ENCODE results near the gene CNTN6. TPM values are rescaled to one million over a fixed set of nuclear protein-coding genes. Genes with fewer than 3 reads are reported as not detected.

CNTN6 gene
- total RNA-seq, 3 donors from 2014 or later, result 0.32 TPM; not detected in 2

- H3K36me3 ChIP-seq (ENCODE audit: low read depth), result no peaks in the 10 kb centered on the region
- intact Hi-C loops (cut with DNase I, micrococcal nuclease), result no loop called here
- no peaks in the 10 kb centered on the region for H3K4me1 ChIP-seq (ENCODE audit: low read depth)
- no peak for ATAC-seq
- no peak for TF ChIP-seq CTCF (IDR thresholded peaks at IDR 0.05)
- no peak for DNase-seq
- no peak overlapping the region for H3K4me3 ChIP-seq
- no peaks in the 10 kb centered on the region for H3K9me3 ChIP-seq
Measured at GRCh38 chr3:1350885-1351284, 258.1 kb downstream of the CNTN6 start.

- Histone ChIP-seq H3K36me3 (ENCODE audit: low read depth) (no peaks in the 10 kb centered on the region), H3K9me3 (no peaks in the 10 kb centered on the region), H3K4me3 (no peak overlapping the region), H3K4me1 (ENCODE audit: low read depth) (peaks cover 7% of the 10 kb centered on the region)
- intact Hi-C loops (cut with DNase I, micrococcal nuclease), result no loop called here
- ATAC-seq (no peak), DNase-seq (no peak)
- TF ChIP-seq CTCF (IDR thresholded peaks at IDR 0.05), result no peak
Measured at GRCh38 chr3:1355691-1356090, 262.9 kb downstream of the CNTN6 start.

- no peaks in the 10 kb centered on the region for H3K9me3 ChIP-seq
- TF ChIP-seq CTCF (IDR thresholded peaks at IDR 0.05), result no peak
- no peak for ATAC-seq
- H3K4me1 ChIP-seq (ENCODE audit: low read depth), result peaks cover 7% of the 10 kb centered on the region
- no peak for DNase-seq
- no peaks in the 10 kb centered on the region for H3K36me3 ChIP-seq (ENCODE audit: low read depth)
- no peak overlapping the region for H3K4me3 ChIP-seq
- intact Hi-C loops (cut with DNase I, micrococcal nuclease), result no loop called here
Measured at GRCh38 chr3:1356101-1356500, 263.3 kb downstream of the CNTN6 start.

- Histone ChIP-seq H3K36me3 (ENCODE audit: low read depth) (no peaks in the 10 kb centered on the region), H3K4me1 (ENCODE audit: low read depth) (no peaks in the 10 kb centered on the region), H3K4me3 (no peak overlapping the region), H3K9me3 (no peaks in the 10 kb centered on the region)
- TF ChIP-seq CTCF (IDR thresholded peaks at IDR 0.05), result no peak
- no peak for DNase-seq
- no peak for ATAC-seq
- intact Hi-C loops (cut with DNase I, micrococcal nuclease), result no loop called here
Measured at GRCh38 chr3:1365528-1365927, 272.7 kb downstream of the CNTN6 start.

- no peaks in the 10 kb centered on the region for H3K4me1 ChIP-seq (ENCODE audit: low read depth)
- ATAC-seq (no peak), DNase-seq (no peak)
- H3K9me3 ChIP-seq, result no peaks in the 10 kb centered on the region
- TF ChIP-seq CTCF (IDR thresholded peaks at IDR 0.05), result no peak
- intact Hi-C loops (cut with DNase I, micrococcal nuclease), result no loop called here
- H3K4me3 ChIP-seq, result no peak overlapping the region
- H3K36me3 ChIP-seq (ENCODE audit: low read depth), result no peaks in the 10 kb centered on the region
Measured at GRCh38 chr3:1374471-1374870, 281.6 kb downstream of the CNTN6 start.

- Histone ChIP-seq H3K36me3 (ENCODE audit: low read depth) (no peaks in the 10 kb centered on the region), H3K9me3 (no peaks in the 10 kb centered on the region), H3K4me3 (no peak overlapping the region), H3K4me1 (ENCODE audit: low read depth) (no peaks in the 10 kb centered on the region)
- no peak for ATAC-seq
- intact Hi-C loops (cut with DNase I, micrococcal nuclease), result no loop called here
- TF ChIP-seq CTCF (IDR thresholded peaks at IDR 0.05), result no peak
- no peak for DNase-seq
Measured at GRCh38 chr3:1375145-1375544, 282.3 kb downstream of the CNTN6 start.
